HuH-7 (cell line): ENCODE data around the gene POTEB.
"Not testable (repeated sequence)": the region's sequence is repeated elsewhere in the genome, so short reads cannot be mapped to it uniquely, and the experiment has no call there.

Experiments used
- DNase-seq: peaks from one replicate; pipeline ENCODE4 v3.0.0; 2011; ENCODE audit warnings: low spot score

The POTEB gene

DNA sequence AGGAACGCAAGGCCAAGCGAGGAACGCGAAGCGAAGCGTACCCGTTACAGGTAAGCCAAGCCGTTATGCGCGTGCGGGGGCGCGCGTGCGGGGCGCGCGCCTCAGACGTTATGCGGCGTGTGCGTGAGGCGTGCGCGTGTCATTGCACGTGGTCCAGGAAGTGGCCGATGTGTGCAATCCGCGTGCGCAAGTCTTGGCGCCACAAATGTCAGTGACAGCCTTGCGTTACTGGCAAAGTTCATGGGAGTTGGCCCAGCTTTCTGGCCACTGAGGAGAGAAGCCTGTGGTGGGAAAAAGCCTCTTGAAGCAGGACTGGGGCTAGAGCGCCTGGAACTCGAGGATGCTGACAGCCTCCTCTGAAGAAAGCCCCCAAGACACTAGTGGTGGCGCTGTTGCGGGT lies at the start of gene POTEB:
TSS of gene POTEB (minus strand) at position 101 of the 400 bp plus-strand sequence. CDS start 489 bp downstream, outside the sequence.
- not testable (repeated sequence) for DNase-seq

GRCh38 chr15:21890955-21891354 lies 13.4 kb upstream of the POTEB start:
- DNase-seq, result not testable (repeated sequence)

DNA sequence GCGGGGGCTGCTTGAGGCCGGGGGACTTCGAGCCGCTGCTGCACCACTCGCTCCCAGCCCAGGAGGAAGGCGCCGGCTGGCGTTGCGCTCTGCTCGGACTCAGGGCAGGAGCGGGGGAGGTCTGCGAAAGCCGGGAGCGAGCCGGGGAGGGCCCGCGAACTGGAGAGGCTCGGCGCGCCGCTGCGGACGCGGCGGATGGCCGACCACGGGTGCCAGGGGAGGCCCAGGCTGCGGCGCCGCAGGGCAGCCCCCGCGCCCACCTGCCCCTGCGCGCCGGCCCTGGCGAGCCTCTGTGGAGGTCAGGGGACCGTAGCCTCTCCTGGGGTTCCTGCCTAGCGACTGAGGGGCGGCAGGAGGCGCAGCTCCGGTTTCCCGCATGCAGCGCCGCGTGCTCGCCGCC lies 12.0 kb upstream of the POTEB start:
- DNase-seq, result not testable (repeated sequence)

DNA sequence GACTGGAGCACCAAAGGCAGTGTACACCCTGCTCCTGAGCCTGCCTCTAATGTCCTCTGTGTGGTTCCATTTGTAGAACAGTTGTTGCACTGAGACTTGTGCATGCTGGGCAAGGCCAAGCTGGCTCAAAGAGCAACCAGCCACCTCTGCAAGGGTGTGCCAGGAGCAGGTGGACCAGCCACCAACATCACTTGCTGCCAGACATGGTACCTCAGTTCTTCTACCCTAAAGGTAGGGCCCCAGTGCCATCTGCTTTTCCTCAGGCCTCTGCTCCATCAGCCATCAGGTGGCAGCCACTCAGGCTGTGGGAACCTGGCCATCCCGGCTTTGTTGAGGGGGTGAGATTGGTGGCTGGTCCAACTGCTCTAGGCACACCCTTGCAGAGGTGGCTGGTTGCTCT lies 38.7 kb downstream of the POTEB start:
- DNase-seq, result not testable (repeated sequence)
